Gastrocnemius medialis (tissue), 4 donors: ENCODE data around the gene CERS6. TPM values are rescaled to one million over a fixed set of nuclear protein-coding genes. Genes with fewer than 3 reads are reported as not detected.
A peak's percentile ranks its signal among the peaks of the same experiment; 100 is the strongest.

Source experiments
- ATAC-seq, 2 donors: fragments of 150-250 bp; one replicate each; pipeline ENCODE4 v1.9.1; 2016
- DNase-seq, 2 donors: peaks; one replicate each; pipeline ENCODE4 v3.0.0-alpha.2; 2019
- H3K27ac ChIP-seq, 4 donors: fragments of 200-600 bp; sonication (generic); 1 replicate in 1 of 4; 2 replicates in 3 of 4; pipeline ENCODE4 v1.5.1; 2016 to 2018; ENCODE audit warnings: mild to moderate bottlenecking in 2 of 4, moderate library complexity in 1 of 4
- H3K27me3 ChIP-seq, 3 donors: fragments of 200-600 bp; sonication (generic) in 2 of 3; 1 replicate in 1 of 3; 2 replicates in 2 of 3; pipeline versions ENCODE4 v1.5.1 to v1.6.0; 2016 to 2019; ENCODE audit warnings: mild to moderate bottlenecking in 1 of 3, moderate library complexity in 1 of 3
- H3K36me3 ChIP-seq, 2 donors: fragments of 200-600 bp; sonication (generic) in 1 of 2; one replicate each; pipeline ENCODE4 v1.5.1; 2017 to 2018
- H3K4me1 ChIP-seq, 2 donors: fragments of 200-600 bp; sonication (generic) in 1 of 2; one replicate each; pipeline ENCODE4 v1.5.1; 2016 to 2017; ENCODE audit warnings: mild to moderate bottlenecking in 2 of 2
- H3K4me3 ChIP-seq, 4 donors: fragments of 200-600 bp; sonication (generic) in 3 of 4; 1 replicate in 1 of 4; 2 replicates in 3 of 4; pipeline ENCODE4 v1.5.1; 2016 to 2019; ENCODE audit warnings: mild to moderate bottlenecking in 2 of 4
- H3K9me3 ChIP-seq, 3 donors: fragments of 200-600 bp; sonication (generic) in 2 of 3; 1 replicate in 1 of 3; 2 replicates in 2 of 3; pipeline ENCODE4 v1.5.1; 2016 to 2019
- POLR2A ChIP-seq, 2 donors: fragments of 450-650 bp; IDR thresholded peaks; one replicate each; pipeline ENCODE4 v1.6.1; 2017; ENCODE audit warnings: antibody characterized with exemption in 2 of 2, mild to moderate bottlenecking in 2 of 2, moderate library complexity in 2 of 2
- in situ Hi-C, 4 donors: fragments of 200-750 bp; cut with MboI; loops; one replicate each; pipeline versions ENCODE4 v1.15.0 to v1.8.0; 2017; ENCODE audit warnings: low sequenced_read_pairs in 4 of 4
- intact Hi-C: fragments of 100-400 bp; cut with DNase I; formaldehyde crosslinking; loops from one replicate; pipeline ENCODE4 v1.15.1; 2023; ENCODE audit warnings: low total_unique reads
- total RNA-seq, 4 donors: library from RNA; depleted of rRNA; stranded (reverse); fragments of >200 nt; gene quantifications; one replicate each; pipeline versions ENCODE4 v1.1.0 to v1.2.3, GENCODE V29; 2016
- TF ChIP-seq, protein P1 (sequence below), 5 experiments: fragments of 450-650 bp in 3 of 5; fragments of 200-600 bp in 2 of 5; sonication (generic) in 2 of 5; IDR thresholded peaks in 4 of 5; conservative IDR thresholded peaks in 1 of 5; 1 replicate in 4 of 5; 2 replicates in 1 of 5; pipeline ENCODE4 v1.5.1; 2016 to 2019; ENCODE audit warnings: antibody characterized with exemption in 5 of 5, mild to moderate bottlenecking in 3 of 5, moderate library complexity in 3 of 5

Gene CERS6
- total RNA-seq, 4 donors from 2014 or later = 11.9 to 18.0 (median 14.7) TPM

DNA sequence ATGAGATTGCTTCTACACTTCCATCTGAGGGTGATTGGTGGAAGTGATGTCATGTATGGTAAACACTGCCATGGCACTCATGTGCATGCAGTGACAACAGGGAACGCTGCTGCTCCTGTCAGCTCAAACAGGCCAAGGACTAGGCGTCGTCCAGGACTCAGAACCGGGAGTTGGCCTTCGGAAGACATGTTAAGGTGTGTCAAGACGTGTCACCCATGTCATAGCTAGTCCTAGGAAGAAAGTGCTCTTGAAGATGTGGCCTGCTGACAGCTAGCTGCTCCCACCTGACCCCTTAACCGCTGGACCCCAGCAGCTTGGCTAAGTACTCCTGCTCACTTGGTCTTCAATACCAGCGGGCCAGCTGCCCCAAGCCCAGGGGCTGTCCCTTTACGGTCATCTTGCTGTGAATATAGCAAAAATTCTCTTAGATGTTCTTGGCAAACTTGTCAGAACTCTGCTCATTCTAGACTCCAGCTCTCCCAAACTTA lies 340.1 kb downstream of the CERS6 start:
- intact Hi-C loops (no loop called here), in situ Hi-C loops (no loop called here)
- peak overlapping the region in 3 of 4 donors; percentile 39 to 72 (median 62) for H3K27ac ChIP-seq
- TF ChIP-seq POLR2A (IDR thresholded peaks at IDR 0.05) = no peak
- TF ChIP-seq, protein P1, sequence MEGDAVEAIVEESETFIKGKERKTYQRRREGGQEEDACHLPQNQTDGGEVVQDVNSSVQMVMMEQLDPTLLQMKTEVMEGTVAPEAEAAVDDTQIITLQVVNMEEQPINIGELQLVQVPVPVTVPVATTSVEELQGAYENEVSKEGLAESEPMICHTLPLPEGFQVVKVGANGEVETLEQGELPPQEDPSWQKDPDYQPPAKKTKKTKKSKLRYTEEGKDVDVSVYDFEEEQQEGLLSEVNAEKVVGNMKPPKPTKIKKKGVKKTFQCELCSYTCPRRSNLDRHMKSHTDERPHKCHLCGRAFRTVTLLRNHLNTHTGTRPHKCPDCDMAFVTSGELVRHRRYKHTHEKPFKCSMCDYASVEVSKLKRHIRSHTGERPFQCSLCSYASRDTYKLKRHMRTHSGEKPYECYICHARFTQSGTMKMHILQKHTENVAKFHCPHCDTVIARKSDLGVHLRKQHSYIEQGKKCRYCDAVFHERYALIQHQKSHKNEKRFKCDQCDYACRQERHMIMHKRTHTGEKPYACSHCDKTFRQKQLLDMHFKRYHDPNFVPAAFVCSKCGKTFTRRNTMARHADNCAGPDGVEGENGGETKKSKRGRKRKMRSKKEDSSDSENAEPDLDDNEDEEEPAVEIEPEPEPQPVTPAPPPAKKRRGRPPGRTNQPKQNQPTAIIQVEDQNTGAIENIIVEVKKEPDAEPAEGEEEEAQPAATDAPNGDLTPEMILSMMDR (IDR thresholded peaks at IDR 0.05 in 4 of 5, conservative IDR thresholded peaks at IDR 0.05 in 1 of 5) = no peak
- no peaks in the 10 kb centered on the region for H3K27me3 ChIP-seq
- H3K4me1 ChIP-seq = peaks cover 3 to 8% of the 10 kb centered on the region in 2 donors
- H3K4me3 ChIP-seq = no peak overlapping the region
- DNase-seq (no peak), ATAC-seq (no peak)
- H3K9me3 ChIP-seq = no peaks in the 10 kb centered on the region
- H3K36me3 ChIP-seq = no peaks in the 10 kb centered on the region

DNA sequence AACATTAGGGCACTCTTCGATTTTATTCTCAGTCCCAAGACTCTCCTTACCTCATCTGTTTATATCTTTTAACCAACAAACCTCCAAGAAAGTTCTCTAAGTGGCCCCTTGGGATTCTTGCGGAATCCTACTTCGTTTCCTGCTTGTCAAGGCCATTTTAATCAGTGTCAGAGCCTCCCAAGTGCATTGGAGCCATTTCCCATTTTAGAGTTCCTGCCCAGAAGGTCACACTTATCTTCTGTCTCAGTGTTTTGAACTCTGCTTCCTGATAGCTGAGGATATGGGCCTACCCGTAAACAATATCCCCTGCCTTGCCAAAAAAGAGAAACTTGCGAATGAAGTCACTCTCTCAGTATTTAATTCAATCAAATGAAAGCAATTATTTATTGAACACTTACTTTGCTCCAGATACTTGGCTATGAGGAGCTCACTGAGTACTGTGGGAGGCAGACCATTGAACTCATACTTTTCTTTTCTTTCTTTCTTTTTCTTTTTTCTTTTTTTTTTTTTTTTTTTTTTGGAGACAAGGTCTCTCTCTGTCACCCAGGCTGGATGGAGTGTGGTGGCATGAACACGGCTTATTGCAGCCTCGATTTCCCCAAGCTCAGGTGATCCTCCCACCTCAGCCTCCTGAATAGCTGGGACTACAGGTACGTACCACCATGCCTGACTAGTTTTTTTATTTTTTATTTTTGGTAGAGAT lies 340.7 kb downstream of the CERS6 start:
- Histone ChIP-seq H3K27me3 (no peaks in the 10 kb centered on the region), H3K9me3 (no peaks in the 10 kb centered on the region), H3K27ac (peak overlapping the region in 3 of 4 donors; percentile 39 to 72 (median 62)), H3K4me1 (peaks cover 3 to 8% of the 10 kb centered on the region in 2 donors), H3K36me3 (no peaks in the 10 kb centered on the region), H3K4me3 (no peak overlapping the region)
- in situ Hi-C loops (no loop called here), intact Hi-C loops (no loop called here)
- no peak for TF ChIP-seq POLR2A (IDR thresholded peaks at IDR 0.05)
- TF ChIP-seq, protein P1 (IDR thresholded peaks at IDR 0.05 in 4 of 5, conservative IDR thresholded peaks at IDR 0.05 in 1 of 5) = no peak
- DNase-seq (no peak), ATAC-seq (peak; percentile 64 to 73)

DNA sequence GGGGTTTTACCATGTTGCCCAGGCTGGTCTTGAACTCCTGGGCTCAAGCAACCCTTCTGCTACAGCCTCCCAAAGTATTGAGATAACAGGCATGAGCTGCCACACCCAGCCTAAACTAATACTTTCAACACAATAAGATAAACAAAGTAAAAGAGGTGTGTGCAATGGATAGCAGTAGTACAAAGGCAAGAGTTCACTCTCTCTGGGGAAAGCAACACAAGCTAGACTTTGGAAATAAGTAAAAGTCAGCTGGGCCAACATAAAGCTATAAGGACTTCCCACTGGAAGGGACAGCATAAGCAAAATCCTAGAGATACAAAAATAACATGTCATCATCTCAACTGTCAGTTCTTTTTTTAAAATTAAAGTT lies 341.2 kb downstream of the CERS6 start:
- no peak overlapping the region for H3K27ac ChIP-seq
- no peak for DNase-seq
- H3K9me3 ChIP-seq = no peaks in the 10 kb centered on the region
- peaks cover 3 to 8% of the 10 kb centered on the region in 2 donors for H3K4me1 ChIP-seq
- in situ Hi-C loops (no loop called here), intact Hi-C loops (no loop called here)
- no peaks in the 10 kb centered on the region for H3K27me3 ChIP-seq
- ATAC-seq = no peak
- no peak overlapping the region for H3K4me3 ChIP-seq
- TF ChIP-seq POLR2A (IDR thresholded peaks at IDR 0.05) = no peak
- TF ChIP-seq, protein P1 (IDR thresholded peaks at IDR 0.05 in 4 of 5, conservative IDR thresholded peaks at IDR 0.05 in 1 of 5) = no peak
- no peaks in the 10 kb centered on the region for H3K36me3 ChIP-seq

DNA sequence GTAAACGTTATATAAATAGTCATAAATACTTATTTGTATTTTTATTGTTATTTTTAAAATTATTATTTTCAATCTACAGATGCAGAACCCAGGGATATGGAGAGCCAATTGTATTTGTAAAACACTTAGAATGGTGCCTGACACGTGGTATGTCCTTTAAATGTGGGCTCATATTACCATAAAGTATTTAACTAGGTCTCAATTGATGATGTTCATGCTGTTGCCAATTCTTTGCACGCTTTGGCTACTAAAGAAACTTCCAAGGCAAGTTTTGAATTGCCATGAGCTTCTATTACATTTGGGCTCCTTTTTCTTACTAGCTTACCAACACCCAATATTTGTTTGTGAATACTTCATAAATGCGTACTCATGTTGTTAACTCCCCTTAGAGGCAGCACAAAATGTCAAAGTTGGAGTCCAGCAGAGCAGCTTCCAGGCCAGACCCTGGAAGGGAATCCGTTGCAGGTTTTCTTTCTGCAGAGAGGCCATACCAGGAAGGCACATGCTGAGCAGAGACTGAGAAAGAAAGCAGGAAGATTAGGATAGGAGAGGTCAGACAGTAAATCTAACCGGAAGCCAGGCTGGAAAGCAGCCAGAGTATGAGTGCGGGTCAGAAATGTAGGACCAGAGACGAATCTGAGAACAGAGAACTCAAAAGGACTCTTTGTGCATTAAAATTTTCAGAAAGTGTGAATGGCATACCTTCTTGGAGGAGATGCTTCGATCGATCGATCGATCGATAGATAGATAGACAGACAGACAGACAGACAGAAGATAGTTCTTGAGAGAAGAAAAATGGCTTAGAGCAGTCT lies 342.2 kb downstream of the CERS6 start:
- in situ Hi-C loops (no loop called here), intact Hi-C loops (no loop called here)
- ATAC-seq (no peak), DNase-seq (no peak)
- Histone ChIP-seq H3K27ac (no peak overlapping the region), H3K4me3 (no peak overlapping the region), H3K36me3 (no peaks in the 10 kb centered on the region), H3K9me3 (no peaks in the 10 kb centered on the region), H3K27me3 (no peaks in the 10 kb centered on the region), H3K4me1 (peaks cover 3 to 8% of the 10 kb centered on the region in 2 donors)
- TF ChIP-seq, protein P1 (IDR thresholded peaks at IDR 0.05 in 4 of 5, conservative IDR thresholded peaks at IDR 0.05 in 1 of 5) = no peak
- no peak for TF ChIP-seq POLR2A (IDR thresholded peaks at IDR 0.05)
